GM19324 (cell line): ENCODE measurements around the gene LILRA2.
"Not testable (repeated sequence)": the region's sequence is repeated elsewhere in the genome, so short reads cannot be mapped to it uniquely, and the experiment has no call there.

Experiments used
- ATAC-seq: cut with Tn5 transposase; IDR thresholded peaks from one replicate; pipeline ENCODE4 v1.9.1; 2021; ENCODE audit warnings: mild to moderate bottlenecking, moderate library complexity; ENCODE audit not compliant: unreplicated experiment, low FRiP score

LILRA2 gene

DNA sequence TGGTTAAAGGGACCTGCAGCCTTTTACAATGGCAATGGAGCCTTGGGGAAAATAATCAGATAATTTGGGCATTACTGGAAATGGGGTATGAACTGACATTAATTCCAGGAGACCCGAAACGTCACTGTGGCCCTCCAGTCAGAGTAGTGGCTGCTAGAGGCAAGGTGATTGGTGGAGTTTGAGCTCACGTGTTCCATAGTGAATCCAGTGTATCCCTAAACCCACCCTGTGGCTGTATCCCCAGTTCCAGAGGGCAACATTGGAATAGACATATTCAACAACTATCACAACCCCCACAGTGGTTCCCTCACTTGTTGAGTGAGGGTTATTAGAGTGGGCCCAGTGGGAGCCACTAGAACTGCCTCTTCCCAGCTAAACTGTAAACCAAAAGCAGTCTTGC, 3.3 kb upstream of the LILRA2 start:
- no peak for ATAC-seq

GRCh38 chr19:54571715-54572615, 1.6 kb upstream of the LILRA2 start:
- not testable (repeated sequence) for ATAC-seq

DNA sequence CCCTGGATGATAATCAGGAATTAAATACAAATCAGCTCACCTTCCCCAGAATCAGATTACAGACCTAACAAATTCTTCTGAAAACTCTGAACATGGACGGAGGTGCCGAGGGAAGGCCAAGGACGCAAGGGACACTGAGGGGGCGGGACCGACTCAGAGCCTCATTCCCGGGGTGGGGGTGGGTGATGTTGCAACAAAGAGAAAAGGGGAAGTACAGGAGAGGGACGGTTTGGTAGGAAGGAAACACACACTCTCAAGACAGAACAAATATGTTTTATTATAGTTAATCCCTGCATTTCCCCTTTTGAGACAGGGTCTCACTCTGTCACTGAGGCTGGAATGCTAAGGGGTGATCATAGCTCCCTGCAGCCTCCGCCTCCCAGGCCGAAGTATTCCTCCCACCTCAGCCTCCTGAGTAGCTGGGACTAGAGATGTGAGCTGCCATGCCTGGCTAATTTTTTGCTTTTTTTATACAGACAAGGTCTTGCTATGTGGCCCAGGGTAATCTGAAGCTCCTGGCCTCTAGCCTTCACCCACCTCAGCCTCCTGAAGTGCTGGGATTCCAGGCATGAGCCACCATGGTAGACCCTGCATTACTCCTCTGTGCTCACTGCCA, 786 bp upstream of the LILRA2 start:
- no peak for ATAC-seq

DNA sequence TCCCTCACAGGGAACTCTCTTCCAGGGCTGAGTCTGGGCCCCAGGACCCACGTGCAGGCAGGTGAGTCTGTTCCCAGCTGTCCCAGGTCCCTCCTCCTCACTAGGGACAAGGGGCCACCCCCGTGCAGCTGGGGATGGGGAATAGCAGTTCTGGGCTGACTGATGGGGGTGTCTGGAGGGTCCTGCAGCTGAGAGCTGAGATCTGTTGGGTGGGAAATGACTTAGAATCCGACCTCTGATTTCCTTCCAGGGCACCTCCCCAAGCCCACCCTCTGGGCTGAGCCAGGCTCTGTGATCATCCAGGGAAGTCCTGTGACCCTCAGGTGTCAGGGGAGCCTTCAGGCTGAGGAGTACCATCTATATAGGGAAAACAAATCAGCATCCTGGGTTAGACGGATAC, 461 bp downstream of the LILRA2 start:
- ATAC-seq: no peak

DNA sequence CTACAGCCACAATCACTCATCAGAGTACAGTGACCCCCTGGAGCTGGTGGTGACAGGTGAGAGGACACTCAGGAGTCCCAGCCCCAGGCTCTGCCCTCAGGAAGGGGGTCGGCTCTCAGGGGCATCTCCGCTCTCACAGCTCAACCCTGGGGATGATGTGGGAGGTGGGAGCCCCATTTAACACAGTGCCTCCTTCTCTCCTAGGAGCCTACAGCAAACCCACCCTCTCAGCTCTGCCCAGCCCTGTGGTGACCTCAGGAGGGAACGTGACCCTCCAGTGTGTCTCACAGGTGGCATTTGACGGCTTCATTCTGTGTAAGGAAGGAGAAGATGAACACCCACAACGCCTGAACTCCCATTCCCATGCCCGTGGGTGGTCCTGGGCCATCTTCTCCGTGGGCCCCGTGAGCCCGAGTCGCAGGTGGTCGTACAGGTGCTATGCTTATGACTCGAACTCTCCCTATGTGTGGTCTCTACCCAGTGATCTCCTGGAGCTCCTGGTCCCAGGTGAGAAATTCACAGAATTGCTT, 1.0 kb downstream of the LILRA2 start:
- ATAC-seq: no peak

GRCh38 chr19:54575205-54575604, 1.6 kb downstream of the LILRA2 start:
- not testable (repeated sequence) for ATAC-seq

DNA sequence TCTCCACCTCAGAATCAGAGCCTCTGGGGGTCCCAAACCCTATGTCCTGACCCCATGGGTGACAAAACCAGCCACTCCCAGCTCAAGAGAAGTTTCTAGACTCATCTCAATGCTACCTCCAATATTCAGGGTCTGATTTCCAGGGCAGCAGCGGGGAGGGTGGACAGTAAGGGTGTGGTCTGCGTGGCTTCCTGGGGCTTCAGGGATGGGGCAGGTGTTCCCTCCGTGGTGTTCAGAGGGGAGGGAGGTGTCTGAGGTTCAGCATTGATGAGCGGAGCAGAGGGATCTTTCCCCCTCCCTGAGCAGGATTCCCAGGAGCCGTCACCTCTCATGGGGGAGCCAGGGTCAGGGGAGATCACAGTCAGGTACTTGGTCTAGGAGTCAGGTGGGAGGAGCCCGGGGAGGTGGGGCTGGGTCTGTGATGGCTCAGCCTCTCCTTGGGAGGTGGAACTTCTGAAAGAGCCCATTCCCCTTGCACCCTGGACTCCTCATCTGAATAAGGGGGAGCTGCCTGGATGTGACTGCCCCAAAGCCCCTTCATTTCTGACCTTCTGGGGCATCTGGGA, 2.9 kb downstream of the LILRA2 start:
- ATAC-seq: no peak

GRCh38 chr19:54577334-54577733, 3.7 kb downstream of the LILRA2 start:
- ATAC-seq: no peak

GRCh38 chr19:54578268-54578667, 4.7 kb downstream of the LILRA2 start:
- not testable (repeated sequence) for ATAC-seq

GRCh38 chr19:54586397-54586796, 12.8 kb downstream of the LILRA2 start:
- ATAC-seq: no peak

DNA sequence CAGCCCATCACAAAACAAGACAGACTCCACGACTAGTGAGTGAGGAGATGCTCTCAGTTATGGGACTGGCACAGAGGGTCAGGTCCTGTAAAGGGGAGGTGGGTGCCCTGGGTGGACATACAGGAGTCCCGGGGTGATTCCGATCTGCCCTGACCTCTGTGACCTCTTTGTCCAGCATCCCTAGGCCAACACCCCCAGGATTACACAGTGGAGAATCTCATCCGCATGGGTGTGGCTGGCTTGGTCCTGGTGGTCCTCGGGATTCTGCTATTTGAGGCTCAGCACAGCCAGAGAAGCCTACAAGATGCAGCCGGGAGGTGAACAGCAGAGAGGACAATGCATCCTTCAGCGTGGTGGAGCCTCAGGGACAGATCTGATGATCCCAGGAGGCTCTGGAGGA, 13.4 kb downstream of the LILRA2 start:
- ATAC-seq: no peak

- not testable (repeated sequence) for ATAC-seq
These were observed 19.9 kb downstream of the LILRA2 start, which contains the start of gene LILRA1 for GRCh38 chr19:54593445-54593844. TSS of gene LILRA1 (plus strand) at chr19:54593632. CDS start at chr19:54594245, 613 bp downstream.

- ATAC-seq: not testable (repeated sequence)
These were observed 20.5 kb downstream of the LILRA2 start for GRCh38 chr19:54593931-54594626.

GRCh38 chr19:54594737-54595136, 21.1 kb downstream of the LILRA2 start:
- ATAC-seq: no peak

DNA sequence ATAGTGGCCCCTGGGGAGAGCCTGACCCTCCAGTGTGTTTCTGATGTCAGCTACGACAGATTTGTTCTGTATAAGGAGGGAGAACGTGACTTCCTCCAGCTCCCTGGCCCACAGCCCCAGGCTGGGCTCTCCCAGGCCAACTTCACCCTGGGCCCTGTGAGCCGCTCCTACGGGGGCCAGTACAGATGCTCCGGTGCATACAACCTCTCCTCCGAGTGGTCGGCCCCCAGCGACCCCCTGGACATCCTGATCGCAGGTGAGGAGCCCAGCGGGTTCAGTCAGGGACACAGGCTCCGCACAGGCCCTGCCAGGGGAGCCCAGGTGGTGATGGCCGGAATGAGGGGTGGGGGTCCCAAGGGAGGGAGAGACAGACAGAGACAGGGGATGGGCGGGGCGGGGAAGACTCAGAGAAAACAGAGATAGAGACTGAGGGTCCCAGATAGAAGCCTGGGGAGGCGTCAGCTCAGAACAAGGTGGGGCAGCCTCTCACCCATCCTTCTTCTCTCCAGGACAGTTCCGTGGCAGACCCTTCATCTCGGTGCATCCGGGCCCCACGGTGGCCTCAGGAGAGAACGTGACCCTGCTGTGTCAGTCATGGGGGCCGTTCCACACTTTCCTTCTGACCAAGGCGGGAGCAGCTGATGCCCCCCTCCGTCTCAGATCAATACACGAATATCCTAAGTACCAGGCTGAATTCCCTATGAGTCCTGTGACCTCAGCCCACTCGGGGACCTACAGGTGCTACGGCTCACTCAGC, 22.3 kb downstream of the LILRA2 start:
- not testable (repeated sequence) for ATAC-seq

DNA sequence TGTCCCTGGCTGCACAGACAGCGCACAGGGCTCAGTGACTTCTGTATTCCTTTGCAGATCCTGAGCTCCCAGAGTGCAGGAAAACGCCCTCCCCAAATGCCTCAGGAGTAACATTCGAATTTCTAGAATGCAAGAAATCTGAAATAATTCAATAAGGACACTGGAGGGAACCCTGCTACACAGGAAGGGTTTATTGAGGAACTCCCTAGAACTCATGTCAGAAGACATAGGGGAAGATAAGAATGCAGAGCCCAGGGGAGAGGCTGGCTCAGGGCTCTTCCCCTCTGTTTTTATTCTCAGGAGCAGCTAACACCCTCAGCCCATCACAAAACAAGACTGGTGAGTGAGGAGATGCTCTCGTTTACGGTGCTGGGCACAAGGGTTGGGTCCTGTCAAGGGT, 26.6 kb downstream of the LILRA2 start:
- no peak for ATAC-seq

GRCh38 chr19:54606230-54606629, 32.6 kb downstream of the LILRA2 start:
- ATAC-seq: no peak

DNA sequence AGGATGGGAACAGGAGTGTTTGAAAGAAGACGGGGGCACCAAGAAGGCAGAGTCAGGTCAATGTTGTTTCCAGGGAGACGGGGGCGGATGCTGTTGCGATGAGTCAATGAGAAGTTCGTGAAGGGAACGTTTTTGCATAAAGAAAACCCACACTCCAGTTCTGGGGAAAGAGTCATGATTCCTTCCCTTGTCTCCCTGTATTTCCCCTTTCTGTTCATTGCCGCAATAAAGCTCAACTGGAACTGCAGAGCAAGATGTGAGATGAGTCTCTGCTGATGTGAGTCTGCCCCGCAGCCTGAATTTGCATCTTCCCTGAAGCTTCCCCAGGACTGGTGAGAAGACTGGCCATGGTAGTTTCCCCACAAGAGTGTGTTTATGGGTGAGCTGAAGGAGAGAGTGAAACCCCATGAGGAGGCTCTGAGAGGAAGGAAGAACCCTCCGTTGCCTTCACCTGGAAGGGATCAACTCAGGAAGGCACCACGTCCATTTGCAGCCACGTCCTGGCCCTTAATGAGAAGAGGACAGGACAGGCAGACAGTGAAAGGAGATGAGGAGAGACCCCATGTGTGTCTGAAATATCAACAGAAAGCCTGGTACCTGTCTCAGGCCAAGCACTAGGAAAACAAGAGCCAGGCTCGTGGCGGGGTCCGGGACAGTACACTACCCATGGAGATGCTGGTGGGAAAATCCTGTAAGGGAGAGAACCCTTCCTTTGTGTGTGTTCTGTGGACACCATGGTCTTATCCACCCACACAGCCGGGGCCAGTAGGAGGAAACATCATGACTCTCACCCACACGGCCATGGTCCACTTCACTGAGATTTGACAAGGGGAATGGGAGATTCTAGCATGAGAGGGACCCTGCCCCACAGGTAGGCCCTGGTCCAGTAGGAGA, 33.5 kb downstream of the LILRA2 start:
- no peak for ATAC-seq

GRCh38 chr19:54607785-54608150, 34.2 kb downstream of the LILRA2 start:
- ATAC-seq: no peak
